ENCODE measurements around the gene NDUFB6. TPM values are rescaled to one million over a fixed set of nuclear protein-coding genes. Genes with fewer than 3 reads are reported as not detected.

NDUFB6 gene
- polyA plus RNA-seq, 2 of the 4 experiments (the other 2 are of a cell fraction): 91.0 to 158 TPM

DNA sequence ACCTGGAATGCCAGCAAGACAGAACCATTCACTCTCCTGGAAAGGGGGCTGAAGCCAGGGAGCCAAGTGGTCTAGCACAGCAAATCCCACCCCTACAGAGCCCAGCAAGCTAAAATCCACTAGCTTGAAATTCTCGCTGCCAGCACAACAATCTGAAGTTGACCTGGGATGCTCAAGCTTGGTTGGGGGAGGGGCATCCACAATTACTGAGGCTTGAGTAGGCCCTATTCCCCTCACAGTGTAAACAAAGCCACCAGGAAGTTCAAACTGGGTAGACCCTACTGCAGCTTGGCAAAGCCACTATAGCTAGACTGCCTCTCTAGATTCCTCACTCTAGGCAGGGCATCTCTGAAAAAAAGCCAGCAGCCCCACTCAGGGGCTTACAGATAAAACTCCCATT lies 64.2 kb downstream of the NDUFB6 start:
- Histone ChIP-seq H3K4me2 (no peak overlapping the region), H3K4me3 (no peak overlapping the region), H3K9me3 (no peaks in the 10 kb centered on the region), H3K4me1 (no peaks in the 10 kb centered on the region), H3K27ac (no peak overlapping the region)
- DNase-seq (ENCODE audit: low read depth in 1 of 2, low spot score in 1 of 2) (no peak), FAIRE-seq (no peak), ATAC-seq (no peak)
- ChIA-PET CTCF (interaction anchor here (1.5 to 3.2 kb wide), 3 partner anchors 17 to 129 kb away, joined by 3 to 15 read pairs (median 5); partner anchors contain the start of gene RIGI), POLR2A (no interaction called here)
- TF ChIP-seq POLR2A (IDR thresholded peaks at IDR 0.05; ENCODE audit: low read length): no peak
- TF ChIP-seq, protein P1, sequence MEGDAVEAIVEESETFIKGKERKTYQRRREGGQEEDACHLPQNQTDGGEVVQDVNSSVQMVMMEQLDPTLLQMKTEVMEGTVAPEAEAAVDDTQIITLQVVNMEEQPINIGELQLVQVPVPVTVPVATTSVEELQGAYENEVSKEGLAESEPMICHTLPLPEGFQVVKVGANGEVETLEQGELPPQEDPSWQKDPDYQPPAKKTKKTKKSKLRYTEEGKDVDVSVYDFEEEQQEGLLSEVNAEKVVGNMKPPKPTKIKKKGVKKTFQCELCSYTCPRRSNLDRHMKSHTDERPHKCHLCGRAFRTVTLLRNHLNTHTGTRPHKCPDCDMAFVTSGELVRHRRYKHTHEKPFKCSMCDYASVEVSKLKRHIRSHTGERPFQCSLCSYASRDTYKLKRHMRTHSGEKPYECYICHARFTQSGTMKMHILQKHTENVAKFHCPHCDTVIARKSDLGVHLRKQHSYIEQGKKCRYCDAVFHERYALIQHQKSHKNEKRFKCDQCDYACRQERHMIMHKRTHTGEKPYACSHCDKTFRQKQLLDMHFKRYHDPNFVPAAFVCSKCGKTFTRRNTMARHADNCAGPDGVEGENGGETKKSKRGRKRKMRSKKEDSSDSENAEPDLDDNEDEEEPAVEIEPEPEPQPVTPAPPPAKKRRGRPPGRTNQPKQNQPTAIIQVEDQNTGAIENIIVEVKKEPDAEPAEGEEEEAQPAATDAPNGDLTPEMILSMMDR (IDR thresholded peaks at IDR 0.05): no peak
- TF ChIP-seq JUNB (IDR thresholded peaks at IDR 0.05): no peak
- no peak for TF ChIP-seq ZNF302 (CRISPR knock-in tag; IDR thresholded peaks at IDR 0.05)
- no peak for TF ChIP-seq TP53 (CRISPR knock-in tag; IDR thresholded peaks at IDR 0.05)
- TF ChIP-seq JUN (IDR thresholded peaks at IDR 0.05): no peak
- 100% methylated on average over 1 of the region's 1 CpG for WGBS (ENCODE audit: missing lambda C conversion rate)

DNA sequence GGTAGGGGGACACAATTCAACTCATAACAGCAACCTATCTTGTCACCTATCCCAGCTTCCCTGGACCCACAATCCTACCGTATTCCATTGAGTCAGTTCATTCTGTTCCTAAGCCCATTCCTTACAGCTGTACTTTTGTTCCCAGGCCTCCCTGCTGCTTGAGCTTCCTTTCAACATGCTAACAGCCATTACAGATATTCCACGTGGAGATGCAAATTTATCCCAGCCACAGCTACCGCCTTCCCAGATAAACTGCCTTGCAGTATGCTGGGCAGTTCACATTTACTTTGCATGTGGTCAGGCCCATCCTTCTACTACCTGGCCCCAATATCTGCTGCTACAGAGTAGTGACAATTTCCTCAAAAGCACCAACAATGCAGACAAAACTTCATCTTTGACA lies 70.0 kb downstream of the NDUFB6 start:
- Histone ChIP-seq H3K9me3 (no peaks in the 10 kb centered on the region), H3K4me3 (no peak overlapping the region), H3K4me1 (peaks cover 16% of the 10 kb centered on the region; the same call in 2 of the 3 replicates), H3K4me2 (no peak overlapping the region), H3K27ac (peak overlapping the region in 1 of 2 experiments; percentile 30; a peak in 1 of 6 replicates)
- POLR2A ChIA-PET: no interaction called here
- ATAC-seq: no peak
- no peak for FAIRE-seq
- TF ChIP-seq MAFK (IDR thresholded peaks at IDR 0.05; ENCODE audit: partially characterized antibody): no peak
- no peak for TF ChIP-seq HDAC2 (IDR thresholded peaks at IDR 0.05)
- TF ChIP-seq CHD4 (IDR thresholded peaks at IDR 0.05; ENCODE audit: borderline replicate concordance): no peak
- TF ChIP-seq, protein P2, sequence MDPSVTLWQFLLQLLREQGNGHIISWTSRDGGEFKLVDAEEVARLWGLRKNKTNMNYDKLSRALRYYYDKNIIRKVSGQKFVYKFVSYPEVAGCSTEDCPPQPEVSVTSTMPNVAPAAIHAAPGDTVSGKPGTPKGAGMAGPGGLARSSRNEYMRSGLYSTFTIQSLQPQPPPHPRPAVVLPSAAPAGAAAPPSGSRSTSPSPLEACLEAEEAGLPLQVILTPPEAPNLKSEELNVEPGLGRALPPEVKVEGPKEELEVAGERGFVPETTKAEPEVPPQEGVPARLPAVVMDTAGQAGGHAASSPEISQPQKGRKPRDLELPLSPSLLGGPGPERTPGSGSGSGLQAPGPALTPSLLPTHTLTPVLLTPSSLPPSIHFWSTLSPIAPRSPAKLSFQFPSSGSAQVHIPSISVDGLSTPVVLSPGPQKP (IDR thresholded peaks at IDR 0.05; ENCODE audit: low read depth, low read length): no peak
- TF ChIP-seq POLR2A (IDR thresholded peaks at IDR 0.05; ENCODE audit: low read length): no peak
- no peak for TF ChIP-seq ATOH8 (CRISPR knock-in tag; IDR thresholded peaks at IDR 0.05; ENCODE audit: low read depth)
- no peak for TF ChIP-seq CHD2 (IDR thresholded peaks at IDR 0.05; ENCODE audit: low read length, partially characterized antibody)
- TF ChIP-seq KDM1A (IDR thresholded peaks at IDR 0.05; ENCODE audit: low read depth): no peak
- TF ChIP-seq CBX8 (IDR thresholded peaks at IDR 0.05): no peak
- no peak for TF ChIP-seq MAZ (IDR thresholded peaks at IDR 0.05; ENCODE audit: borderline replicate concordance, low read depth, low read length)
- TF ChIP-seq, protein P3, sequence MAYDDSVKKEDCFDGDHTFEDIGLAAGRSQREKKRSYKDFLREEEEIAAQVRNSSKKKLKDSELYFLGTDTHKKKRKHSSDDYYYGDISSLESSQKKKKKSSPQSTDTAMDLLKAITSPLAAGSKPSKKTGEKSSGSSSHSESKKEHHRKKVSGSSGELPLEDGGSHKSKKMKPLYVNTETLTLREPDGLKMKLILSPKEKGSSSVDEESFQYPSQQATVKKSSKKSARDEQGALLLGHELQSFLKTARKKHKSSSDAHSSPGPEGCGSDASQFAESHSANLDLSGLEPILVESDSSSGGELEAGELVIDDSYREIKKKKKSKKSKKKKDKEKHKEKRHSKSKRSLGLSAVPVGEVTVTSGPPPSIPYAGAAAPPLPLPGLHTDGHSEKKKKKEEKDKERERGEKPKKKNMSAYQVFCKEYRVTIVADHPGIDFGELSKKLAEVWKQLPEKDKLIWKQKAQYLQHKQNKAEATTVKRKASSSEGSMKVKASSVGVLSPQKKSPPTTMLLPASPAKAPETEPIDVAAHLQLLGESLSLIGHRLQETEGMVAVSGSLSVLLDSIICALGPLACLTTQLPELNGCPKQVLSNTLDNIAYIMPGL (CRISPR knock-in tag; IDR thresholded peaks at IDR 0.05; ENCODE audit: borderline replicate concordance): no peak
- no peak for TF ChIP-seq HEYL (CRISPR knock-in tag; IDR thresholded peaks at IDR 0.05)
- TF ChIP-seq SREBF2 (IDR thresholded peaks at IDR 0.05): no peak
- no peak for TF ChIP-seq ZFP36 (IDR thresholded peaks at IDR 0.05; ENCODE audit: borderline replicate concordance, partially characterized antibody)
- no peak for TF ChIP-seq CEBPB (IDR thresholded peaks at IDR 0.05)
- WGBS (ENCODE audit: missing lambda C conversion rate): 87% methylated on average over 3 of the region's 3 CpGs
- CTCF ChIA-PET: interaction anchor here (1.1 to 2.1 kb wide), 2 partner anchors 23 to 124 kb away, joined by 5 read pairs; partner anchors contain the start of gene RIGI
- DNase-seq (ENCODE audit: low read depth in 1 of 2, low spot score in 1 of 2): no peak

Other genes with a start within 250 kb of the NDUFB6 start
- gene ACO1, start 188.5 kb downstream of the NDUFB6 start, polyA plus RNA-seq (2011; rRNA removed): 40.2 and 41.0 TPM in 2 replicates
- 30.4 to 33.4 TPM (median 32.2 TPM) in 3 replicates for gene ACO1, start 188.5 kb downstream of the NDUFB6 start, polyA plus RNA-seq (2017; fragmentation: RNase III; extraction: RNeasy Plus Mini Kit Qiagen cat#74134 plus additional on column Dnase treatment)
- gene RIGI, start 47.0 kb downstream of the NDUFB6 start, polyA plus RNA-seq (2011; rRNA removed): 3.9 and 4.8 TPM in 2 replicates
- gene RIGI, start 47.0 kb downstream of the NDUFB6 start, polyA plus RNA-seq (2017; fragmentation: RNase III; extraction: RNeasy Plus Mini Kit Qiagen cat#74134 plus additional on column Dnase treatment): 3.8 to 4.8 TPM (median 4.1 TPM) in 3 replicates
- gene SMIM27, start 20.8 kb downstream of the NDUFB6 start, polyA plus RNA-seq (2011; rRNA removed): 10.8 and 12.4 TPM in 2 replicates
- gene SMIM27, start 20.8 kb downstream of the NDUFB6 start, polyA plus RNA-seq (2017; fragmentation: RNase III; extraction: RNeasy Plus Mini Kit Qiagen cat#74134 plus additional on column Dnase treatment): 21.1 to 22.9 TPM (median 21.7 TPM) in 3 replicates
- 18.8 and 22.2 TPM in 2 replicates for gene TOPORS, start 20.6 kb downstream of the NDUFB6 start, polyA plus RNA-seq (2011; rRNA removed)
- gene TOPORS, start 20.6 kb downstream of the NDUFB6 start, polyA plus RNA-seq (2017; fragmentation: RNase III; extraction: RNeasy Plus Mini Kit Qiagen cat#74134 plus additional on column Dnase treatment): 15.2 to 19.3 TPM (median 18.2 TPM) in 3 replicates
- gene TAF1L, start 62.5 kb upstream of the NDUFB6 start, polyA plus RNA-seq (2011; rRNA removed): 0.03 and 0.04 TPM in 2 replicates
- gene TAF1L, start 62.5 kb upstream of the NDUFB6 start, polyA plus RNA-seq (2017; fragmentation: RNase III; extraction: RNeasy Plus Mini Kit Qiagen cat#74134 plus additional on column Dnase treatment): 0.01 TPM in 1 of 3 replicates, not detected in the others
- 0.03 TPM in 1 of 2 replicates, not detected in the other for gene TMEM215, start 210.4 kb upstream of the NDUFB6 start, polyA plus RNA-seq (2011; rRNA removed)
- 0.03 TPM in 2 of 3 replicates, not detected in the other for gene TMEM215, start 210.4 kb upstream of the NDUFB6 start, polyA plus RNA-seq (2017; fragmentation: RNase III; extraction: RNeasy Plus Mini Kit Qiagen cat#74134 plus additional on column Dnase treatment)

All from A549 (cell line).